NCI-H510A (cell line): ENCODE measurements around the gene ZBTB44.
"Not testable (repeated sequence)": the region's sequence is repeated elsewhere in the genome, so short reads cannot be mapped to it uniquely, and the experiment has no call there.

ENCODE experiments used
- DNase-seq: peaks from one replicate; lab custom pipeline; 2025; lab: John Stamatoyannopoulos, UW

ZBTB44 gene

GRCh38 chr11:130312046-130312445 lies 2.7 kb downstream of the ZBTB44 start:
- no peak for DNase-seq

DNA sequence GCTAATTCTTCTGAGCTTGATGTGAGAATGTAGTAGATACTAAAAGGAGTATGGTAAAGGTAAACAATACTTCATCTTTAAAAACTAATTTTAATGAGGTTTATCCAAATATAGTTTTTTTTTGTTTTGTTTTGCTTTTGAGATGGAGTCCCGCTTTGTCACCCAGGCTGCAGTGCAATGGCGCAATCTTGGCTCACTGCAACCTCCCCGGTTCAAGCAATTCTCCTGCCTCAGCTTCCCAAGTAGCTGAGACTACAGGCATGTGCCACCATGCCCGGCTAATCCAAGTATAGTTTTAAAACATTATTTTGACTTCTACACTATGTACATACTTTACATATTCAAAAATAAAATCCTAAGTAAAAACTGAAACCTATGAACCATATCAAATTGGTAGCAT lies 4.1 kb downstream of the ZBTB44 start:
- no peak for DNase-seq

- no peak for DNase-seq
These were observed 5.8 kb downstream of the ZBTB44 start for GRCh38 chr11:130308886-130309285.

- no peak for DNase-seq
These were observed 6.7 kb downstream of the ZBTB44 start for GRCh38 chr11:130308059-130308458.

- no peak for DNase-seq
These were observed 10.1 kb downstream of the ZBTB44 start for GRCh38 chr11:130304651-130305050.

- DNase-seq: no peak
These were observed 13.7 kb downstream of the ZBTB44 start for GRCh38 chr11:130301002-130301401.

DNA sequence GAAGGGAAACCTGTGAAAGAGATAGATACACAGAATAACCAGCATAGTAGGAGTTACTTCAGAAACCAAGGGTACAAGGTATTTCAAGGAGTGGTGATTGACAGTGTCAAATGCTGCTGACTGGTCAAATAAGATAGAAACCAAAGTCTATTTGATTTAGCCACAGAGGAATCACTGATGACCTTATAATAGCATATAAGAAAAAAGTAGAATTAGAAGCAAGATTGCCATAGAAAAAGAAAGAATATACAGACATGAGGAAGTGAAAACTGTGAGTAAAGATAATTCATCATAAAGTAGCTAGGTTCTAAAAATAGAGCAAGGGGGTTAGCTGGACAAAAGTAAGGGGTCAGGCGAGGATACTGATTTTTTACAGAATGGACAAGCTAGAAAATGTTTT lies 14.2 kb downstream of the ZBTB44 start:
- no peak for DNase-seq

- DNase-seq: no peak
These were observed 14.7 kb downstream of the ZBTB44 start for GRCh38 chr11:130299978-130300377.

DNA sequence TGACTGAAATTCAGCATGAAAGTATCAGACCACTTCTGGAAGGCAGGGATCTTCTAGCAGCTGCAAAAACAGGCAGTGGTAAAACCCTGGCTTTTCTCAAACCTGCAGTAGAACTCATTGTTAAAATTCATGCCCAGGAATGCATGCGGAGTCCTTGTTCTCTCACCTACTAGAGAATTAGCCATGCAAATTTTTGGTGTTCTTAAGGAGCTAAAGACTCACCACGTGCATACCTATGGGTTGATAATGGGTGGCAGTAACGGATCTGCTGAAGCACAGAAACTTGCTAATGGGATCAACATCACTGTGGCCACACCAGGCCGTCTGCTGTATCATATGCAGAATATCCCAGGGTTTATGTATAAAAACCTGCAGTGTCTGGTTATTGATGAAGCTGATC lies 19.1 kb downstream of the ZBTB44 start:
- DNase-seq: no peak

- DNase-seq: no peak
These were observed 32.6 kb downstream of the ZBTB44 start for GRCh38 chr11:130282111-130282510.

DNA sequence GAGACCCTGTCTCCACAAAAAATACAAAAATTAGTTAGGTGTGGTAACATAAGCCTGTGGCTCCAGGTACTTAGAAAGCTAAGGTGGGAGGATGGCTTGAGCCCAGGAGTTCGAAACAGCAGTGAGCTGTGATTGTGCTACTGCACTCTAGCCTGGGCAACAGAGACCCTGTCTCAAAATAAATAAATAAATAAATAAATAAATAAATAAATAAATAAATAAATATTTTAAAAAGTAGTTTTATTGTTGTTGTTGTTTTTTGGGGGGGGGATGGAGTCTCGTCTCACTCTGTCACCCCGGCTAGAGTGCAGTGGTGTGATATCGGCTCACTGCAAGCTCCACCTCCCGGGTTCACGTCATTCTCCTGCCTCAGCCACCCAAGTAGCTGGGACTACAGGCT lies 33.4 kb downstream of the ZBTB44 start:
- not testable (repeated sequence) for DNase-seq

DNA sequence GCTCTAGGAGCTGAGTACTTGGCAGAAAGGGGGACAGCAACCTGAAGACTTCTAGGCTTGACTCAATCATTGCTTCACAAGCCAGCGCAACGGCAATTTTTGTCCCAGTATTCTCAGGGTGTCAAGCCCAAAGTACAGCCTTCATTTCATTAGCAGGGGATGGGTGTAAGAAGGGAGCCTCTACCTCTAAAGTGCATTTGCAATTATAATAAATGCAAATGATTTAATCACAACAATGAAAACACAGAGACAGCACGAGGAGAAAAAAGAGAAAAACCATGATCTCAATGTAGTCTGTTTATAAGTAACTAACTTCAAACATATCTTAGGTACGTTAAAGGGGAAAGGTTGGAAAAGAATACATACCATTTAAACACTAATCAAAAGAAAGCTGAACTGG lies 34.7 kb downstream of the ZBTB44 start:
- DNase-seq: no peak

DNA sequence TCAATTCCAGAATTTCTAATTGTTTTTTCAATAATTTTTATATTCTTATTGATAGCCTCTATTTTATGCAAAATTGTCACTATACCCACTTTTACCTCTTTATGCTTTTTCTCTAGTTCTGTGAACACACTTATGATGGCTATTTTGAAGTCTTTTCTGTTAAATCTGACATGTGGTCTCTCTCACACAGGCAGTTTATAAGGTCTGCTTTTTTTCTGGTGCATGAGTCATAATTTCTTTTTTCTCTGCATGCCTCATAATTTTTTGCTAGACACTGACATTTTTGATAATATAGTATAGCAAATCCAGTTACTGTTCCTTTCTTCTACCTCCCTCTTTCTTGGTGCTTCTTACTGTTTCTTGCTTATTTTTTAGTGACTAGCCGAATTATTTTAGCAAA lies 36.0 kb downstream of the ZBTB44 start:
- no peak for DNase-seq

- DNase-seq: no peak
These were observed 36.6 kb downstream of the ZBTB44 start for GRCh38 chr11:130278151-130278550.

- no peak for DNase-seq
These were observed 42.4 kb downstream of the ZBTB44 start for GRCh38 chr11:130272336-130272735.

DNA sequence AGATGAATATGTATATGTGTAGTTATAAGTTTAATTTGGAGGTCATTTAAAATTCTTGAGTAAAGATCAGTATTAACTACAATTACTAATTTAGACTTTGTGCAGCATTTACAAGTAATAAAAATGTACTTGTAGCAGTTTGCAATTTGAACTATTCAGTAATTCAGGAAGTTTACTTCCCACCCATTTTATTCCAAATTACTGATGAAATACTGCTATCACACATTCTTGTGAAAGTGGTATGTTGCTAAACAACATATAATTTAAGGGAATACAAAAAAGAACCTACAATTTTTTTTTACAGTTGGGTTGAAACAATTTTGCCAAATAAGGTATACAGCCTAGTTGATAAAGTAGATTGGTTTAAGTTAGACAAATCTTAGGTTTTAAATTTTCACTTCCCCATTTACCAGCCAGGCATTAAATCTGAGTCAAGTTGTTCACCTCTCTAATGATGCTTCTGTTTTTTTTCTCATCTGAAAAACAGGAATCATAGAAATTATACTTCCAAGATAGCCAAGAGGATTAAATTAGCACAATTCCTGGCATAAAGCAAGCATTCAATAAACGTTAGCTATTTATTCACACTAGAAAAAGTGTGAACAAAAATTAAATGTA lies 45.3 kb downstream of the ZBTB44 start:
- DNase-seq: no peak

DNA sequence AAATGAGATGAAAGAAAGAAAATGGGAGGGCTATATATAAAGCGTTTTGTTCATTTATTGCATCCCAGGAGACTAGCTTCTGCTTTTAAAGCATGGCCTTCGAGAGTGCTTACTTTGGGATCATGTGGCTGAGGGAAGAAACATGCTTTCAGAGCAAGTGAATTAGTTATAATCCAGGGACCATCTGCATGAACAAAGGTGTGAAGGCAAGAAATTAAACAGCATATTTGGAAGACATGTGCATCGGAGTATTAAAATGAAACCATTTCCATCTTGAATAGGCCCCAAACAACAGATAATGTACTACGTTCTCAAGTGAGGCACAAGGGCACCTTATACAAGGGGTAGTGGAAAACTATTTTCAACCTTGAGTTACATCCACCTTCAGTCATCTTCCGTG lies 51.4 kb downstream of the ZBTB44 start:
- no peak for DNase-seq

- DNase-seq: no peak
These were observed 52.3 kb downstream of the ZBTB44 start for GRCh38 chr11:130262424-130262823.

DNA sequence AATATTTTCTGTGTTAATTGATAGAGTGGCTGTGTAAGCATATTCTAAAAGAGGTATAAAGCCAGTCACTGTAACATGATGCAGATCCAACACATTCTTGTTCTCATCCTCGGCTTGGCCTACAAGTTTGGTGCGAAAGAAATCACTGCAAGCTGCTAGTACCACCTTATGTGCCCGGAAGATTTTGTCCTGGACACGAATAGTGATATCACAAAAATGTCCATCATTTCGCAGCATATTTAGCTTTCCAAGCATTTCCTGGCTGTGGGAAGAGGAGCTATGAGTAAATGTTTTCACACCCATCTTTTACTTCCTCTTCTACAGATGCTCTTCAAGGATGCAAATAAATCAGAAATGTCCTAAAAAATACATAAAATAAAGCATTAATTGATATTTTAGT lies 53.1 kb downstream of the ZBTB44 start:
- DNase-seq: no peak

GRCh38 chr11:130260742-130261141 lies 54.0 kb downstream of the ZBTB44 start:
- DNase-seq: no peak

GRCh38 chr11:130260080-130260627 lies 54.6 kb downstream of the ZBTB44 start:
- DNase-seq: no peak

GRCh38 chr11:130251763-130252162 lies 63.0 kb downstream of the ZBTB44 start:
- not testable (repeated sequence) for DNase-seq

GRCh38 chr11:130249929-130250328 lies 64.8 kb downstream of the ZBTB44 start:
- not testable (repeated sequence) for DNase-seq

GRCh38 chr11:130249371-130249770 lies 65.3 kb downstream of the ZBTB44 start:
- no peak for DNase-seq
